ENCODE results near the gene AHCYL1.

Gene AHCYL1

DNA sequence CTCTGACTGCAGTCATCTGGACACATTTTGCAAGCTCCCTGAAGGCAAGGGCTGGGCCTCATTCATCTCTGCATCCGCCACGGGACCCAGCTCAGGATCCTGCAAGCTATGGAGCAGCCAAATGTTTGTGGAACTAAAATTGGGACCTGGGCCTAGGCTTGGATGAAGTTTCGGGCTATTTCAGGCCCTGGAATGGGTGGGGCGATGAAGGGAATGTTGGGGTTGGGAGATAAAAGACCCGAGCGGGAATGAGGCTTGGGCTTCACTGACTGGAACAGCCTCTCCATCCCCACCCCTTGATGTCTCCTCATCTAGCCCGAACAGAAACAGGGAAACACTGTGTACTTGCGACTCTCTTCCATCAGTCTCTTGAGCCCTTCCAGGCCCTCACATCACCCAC lies 7.3 kb upstream of the AHCYL1 start:
- DNase-seq, result no peak

DNA sequence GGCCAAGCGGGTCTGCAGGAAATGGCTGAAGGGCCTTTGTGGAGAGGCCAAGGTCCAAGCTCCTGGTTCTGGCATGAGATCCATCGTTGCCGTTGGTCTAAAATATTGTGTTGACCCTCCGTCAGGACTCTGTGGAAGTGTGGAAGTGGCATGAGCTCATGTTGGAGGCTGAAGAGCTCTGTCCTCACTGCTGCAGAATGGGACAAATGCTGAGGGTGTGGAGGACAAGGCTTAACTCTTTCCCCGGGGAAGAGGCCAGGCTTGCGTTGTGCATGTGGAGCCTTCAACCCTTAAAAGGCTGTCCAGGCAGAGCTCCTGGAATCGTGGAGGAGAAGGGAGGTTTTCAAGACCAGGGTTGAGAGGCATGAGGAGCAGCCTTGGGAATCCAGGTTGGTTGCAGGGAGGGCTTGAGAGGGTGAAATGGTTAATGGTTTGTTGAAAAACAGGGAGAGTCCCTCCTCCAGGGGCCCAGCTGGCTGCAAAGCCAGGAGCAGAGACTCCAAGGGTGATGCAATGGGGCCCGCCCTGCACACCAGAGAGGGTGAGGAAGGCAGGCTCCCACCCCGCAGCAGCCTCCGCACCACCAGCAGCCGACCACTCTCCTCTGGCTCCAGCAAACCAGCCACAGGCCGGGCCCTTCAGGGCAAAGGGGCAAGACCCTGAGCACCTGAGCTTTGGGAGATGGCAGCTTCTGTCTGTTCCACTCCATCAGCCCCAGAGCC lies 6.7 kb upstream of the AHCYL1 start:
- DNase-seq, result no peak

DNA sequence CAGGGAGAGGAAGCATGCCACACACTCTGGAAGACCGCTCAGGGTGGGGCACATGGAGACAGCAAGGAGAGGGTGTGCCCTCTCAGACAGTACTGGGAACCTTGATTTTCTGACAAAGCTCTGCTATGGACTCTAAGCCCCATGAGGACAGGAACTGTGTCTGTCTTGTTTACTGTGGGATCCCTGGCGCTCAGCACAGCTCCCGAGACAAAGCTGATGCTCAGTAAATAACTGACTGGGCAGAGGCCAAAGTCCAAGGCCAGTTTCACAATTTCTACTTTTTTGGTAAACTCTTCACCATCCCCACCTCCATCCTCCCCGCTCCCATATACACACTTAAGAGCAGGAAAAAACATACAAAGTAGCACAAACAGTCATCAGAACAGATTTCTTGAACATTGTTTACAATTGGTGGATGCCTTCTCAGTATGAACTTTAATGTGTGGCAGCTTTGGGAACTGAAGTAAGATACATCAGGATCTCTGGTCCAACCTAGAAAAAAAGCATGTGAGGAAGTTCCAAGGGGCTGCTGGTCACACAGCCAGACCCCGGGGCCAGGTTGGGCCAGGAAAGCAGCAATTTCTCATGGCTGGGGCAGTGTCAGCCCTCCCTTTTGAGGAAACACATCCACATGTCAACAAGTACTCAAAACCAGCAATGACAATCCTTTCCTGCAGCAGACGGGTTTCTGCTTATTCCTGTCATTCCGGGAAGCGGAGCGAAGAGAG lies 5.6 kb upstream of the AHCYL1 start:
- DNase-seq, result no peak

DNA sequence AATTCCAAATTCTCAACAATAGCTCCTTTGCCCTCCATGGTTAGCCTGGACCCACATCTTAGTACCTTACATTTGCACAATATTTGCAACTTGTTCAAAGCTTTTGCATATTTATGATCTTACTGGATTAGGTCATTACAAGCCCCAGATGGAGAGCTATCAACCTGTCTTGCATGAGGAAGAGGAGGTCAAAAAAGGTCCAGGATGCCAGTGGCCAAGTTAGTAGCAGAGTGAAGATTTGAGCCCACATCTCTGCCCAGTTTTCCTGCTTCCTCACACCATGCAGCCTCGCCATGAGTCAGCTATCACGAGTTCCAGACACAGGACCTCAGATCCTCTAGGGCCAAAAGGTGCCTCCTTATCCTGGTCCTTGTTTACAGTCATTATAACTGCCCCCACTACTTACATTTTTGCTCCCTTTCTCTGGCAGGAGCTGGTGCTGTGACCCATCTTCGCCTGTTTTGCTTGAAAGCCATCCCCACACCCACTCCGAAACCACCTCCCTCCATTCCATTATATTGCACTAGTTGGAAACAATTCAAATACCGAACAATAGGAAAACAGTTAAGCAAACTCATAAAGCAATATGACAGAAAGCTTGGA lies 5.0 kb upstream of the AHCYL1 start:
- DNase-seq, result no peak

DNA sequence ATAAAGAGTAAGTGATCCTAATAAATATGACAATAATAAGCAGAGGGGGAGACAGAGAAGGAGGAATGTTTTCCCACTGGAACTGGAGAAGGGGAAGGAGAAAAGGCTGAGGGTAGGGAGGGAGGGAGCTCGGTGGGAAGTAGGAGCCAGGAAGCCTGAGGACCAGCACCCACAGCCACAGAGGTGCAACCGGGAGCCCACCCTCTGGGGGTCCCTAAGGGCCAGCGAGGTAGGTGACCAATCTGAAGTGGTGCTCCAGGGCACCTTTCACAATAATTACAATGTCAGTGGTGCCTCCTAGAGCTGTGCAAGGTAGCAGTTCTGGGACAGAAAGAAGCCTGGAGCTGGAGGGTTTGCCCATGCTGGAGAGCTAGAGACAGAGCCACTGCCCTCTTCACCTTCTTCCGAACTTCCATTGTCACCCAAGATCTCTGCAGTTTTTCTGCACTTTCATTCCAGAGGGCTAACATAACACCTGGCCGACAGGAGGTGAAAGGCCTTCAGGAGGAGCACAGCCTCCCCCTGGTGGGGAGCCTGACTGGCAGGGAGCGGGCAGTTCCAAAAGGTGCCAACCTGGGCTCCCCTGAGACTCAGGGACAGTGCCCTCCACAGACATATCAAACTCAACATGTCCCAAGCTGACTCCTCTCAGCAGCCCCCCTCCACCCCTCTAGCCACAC lies 4.1 kb upstream of the AHCYL1 start:
- DNase-seq, result peak; percentile 63

DNA sequence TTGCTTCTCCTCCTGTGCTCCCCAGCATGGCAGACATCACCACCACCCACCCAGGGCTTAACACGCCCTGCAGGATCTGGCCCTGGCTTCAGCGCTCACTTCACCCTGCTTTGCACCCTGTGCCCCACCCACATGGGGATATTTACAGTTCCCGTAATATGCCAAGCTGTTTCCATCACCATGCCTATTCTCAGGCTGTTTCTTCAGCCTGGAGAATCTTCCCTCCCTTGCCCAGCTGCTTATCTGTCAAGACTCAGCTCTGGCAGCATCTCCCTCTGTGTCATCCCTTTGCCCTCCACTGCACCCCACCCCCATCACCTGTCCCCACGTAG lies 3.6 kb upstream of the AHCYL1 start:
- no peak for DNase-seq

DNA sequence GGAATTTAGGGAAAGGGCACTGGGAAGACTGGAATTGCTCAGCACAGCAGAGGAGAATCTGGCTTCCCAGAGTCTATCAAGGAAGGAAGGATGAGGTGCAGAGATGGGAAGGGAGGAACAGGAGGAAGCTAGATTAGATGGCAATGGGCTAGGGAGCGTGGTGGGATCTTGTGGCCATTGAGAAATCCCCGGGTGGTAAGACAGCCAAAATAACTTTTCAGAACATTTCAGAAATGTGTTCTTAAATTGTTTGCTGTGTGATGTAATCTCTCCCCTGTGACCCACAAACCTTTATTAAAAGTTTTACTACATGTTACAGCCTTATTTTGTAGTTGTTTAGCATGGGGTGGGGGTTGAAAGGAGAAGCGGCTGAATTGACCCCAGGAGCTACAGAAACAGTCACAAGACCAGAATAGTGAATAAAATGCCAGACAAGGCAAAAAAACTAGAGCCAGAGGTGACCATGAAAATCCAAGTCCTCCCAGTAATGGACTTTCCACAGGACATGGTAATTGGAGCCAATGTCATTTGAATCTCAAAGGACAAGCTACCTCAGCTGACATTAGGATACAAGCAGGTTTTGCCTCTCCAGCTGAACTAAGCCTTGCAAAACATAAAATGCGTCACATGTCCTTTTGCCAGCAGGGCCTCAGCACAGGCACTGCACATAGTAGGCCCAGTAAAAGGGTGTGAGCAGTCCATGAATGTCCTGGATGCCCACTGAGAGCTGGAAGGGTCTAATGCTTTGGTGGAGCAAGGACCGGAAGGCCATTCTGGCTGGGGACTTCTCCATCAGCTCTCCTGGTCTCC lies 980 bp upstream of the AHCYL1 start:
- DNase-seq, result no peak

DNA sequence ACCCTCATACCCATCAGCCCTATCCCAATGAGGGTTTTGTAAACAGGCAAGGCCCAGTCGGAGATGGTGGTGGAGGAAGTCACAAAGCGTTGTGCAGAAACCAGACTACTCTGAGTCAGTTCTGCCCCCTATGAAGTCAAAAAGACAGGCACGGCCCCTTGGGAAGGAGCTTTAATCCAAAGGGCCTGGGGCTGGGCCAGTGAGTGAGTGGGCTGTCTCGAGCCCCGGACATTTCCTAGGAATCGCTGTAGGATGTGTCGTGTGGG lies 442 bp upstream of the AHCYL1 start:
- peak; percentile 7 for DNase-seq

DNA sequence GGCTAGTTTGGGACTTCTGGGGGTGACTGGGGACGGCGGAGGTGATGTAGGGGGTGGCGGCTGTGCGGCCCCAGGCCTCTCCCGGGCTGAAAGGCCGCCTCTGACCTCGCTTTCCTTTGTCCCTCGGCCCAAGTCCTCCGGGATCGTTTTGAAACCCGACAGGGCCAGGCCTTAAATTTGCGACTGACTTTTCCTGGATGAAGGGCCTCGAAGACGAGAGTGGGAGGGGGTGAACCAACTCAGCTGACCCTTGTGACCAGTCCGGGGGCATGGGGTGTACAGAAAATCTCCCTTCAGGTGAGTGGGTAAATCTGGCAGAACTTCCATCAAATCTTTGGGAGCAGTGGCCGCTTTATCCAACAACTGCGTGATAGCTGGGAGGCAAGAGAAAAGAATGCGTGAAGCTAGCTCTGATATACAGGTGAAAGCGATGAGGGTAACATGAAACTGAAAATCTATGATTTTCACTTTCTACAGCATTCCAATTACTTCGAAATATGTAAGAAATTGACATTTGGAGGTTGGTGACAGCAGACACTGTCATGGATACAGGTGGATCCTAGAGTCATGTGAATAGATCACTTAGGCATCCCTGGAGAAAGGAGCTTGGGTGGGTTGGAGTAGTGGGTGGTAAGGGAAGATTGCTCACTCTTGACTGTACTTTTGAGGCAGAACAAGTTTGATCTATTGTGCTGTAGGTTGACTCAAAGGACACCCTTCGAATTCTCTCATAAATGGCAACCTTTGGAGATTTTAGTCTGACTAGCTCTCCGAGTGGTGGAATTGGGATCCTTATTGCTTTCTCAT lies 885 bp downstream of the AHCYL1 start:
- no peak for DNase-seq

DNA sequence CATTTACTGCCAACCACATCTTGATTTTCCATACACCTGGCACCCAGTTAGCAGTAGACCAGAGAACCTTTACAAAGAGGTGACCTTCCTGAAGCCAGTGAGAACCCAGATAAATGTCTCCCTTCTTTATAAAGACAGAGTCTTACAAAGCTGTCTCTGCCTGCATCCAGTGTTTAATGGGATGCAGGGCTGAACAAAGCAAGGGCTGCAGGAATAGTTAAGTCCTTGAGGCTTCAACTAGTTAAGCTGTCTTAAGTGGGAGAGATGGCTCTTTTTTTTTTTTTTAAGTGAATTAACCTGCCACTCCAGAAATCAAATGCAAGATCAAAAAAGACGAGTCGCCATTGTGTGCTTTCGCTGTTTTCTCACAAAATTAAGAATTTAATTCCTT lies 1.5 kb downstream of the AHCYL1 start:
- DNase-seq, result no peak

DNA sequence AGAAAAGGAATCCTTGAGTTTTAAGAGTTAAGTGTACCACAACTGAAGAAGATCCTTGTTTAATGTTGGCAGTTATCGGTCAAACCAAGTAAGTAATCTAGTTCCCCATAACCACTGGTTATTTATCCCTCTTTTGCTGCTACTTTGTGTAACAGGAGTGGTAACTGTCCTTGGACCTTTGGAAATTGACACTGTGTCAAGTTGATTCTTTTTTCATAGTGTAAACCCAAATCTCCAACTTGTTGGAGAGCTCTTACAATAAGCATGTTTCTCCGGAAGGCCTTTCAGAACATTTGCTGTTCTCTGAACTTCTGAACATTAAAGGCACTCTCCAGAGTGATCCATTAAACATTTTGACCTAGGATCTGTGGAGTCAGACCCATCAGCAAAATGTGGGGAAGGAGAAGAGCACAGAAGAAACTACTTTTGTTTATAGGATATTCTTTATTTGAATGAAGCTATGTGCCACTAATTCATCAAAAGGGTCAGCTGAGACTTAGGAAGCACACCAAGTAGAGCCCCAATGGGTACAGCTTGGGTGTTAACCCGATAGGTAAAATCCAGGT lies 3.9 kb downstream of the AHCYL1 start:
- no peak for DNase-seq

DNA sequence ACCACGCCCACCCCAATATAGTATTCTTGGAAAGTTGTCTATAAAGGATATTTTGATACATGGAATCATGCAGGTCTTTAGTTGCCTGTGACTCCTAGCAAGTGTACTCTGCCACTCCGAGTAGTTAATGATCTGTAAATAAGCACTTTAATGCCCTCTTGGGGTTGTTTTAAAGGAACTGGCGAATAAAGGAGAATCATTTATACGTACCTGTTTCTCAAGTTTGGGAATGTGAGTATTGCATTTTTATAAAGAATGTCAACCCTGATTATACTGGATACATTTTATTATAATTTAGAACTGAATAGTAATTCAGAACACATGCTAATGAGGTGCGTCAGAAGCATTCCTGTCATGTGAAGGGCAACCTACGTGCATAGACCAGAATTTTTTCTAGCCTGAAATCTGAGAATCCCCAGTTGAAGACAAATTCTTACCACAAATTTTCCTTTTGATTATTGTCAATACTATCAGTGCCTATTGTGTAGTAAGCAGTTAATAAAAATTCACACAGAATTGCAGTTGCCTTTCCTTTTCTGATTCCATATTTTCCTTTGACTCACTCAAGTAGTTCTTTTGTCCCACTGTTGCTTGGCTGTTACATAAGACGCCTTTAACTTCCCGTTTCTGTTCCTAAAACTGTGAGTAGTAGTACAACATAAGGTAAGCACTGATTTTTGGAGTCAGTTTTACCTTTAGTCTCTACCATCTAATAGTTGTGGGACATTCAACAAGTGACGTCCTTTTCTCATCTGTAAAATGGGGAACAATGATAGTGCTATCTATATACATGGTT lies 5.1 kb downstream of the AHCYL1 start:
- no peak for DNase-seq

DNA sequence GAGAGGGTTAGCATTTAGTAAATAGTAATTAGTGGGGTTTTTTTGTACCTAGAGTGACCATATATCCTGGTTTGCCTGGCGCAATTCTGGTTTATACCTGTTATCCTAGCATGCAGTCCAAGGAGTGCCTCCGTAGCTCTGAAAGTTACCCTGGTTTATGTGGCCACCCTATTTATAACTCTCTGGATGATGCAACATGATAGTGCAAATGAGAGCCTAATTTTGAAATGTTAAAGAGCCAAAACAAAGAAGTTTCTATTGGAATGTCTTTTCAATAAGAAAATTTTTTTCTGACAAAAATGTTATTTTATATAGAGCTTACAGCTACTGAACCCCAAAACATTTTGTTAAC lies 5.7 kb downstream of the AHCYL1 start:
- no peak for DNase-seq

DNA sequence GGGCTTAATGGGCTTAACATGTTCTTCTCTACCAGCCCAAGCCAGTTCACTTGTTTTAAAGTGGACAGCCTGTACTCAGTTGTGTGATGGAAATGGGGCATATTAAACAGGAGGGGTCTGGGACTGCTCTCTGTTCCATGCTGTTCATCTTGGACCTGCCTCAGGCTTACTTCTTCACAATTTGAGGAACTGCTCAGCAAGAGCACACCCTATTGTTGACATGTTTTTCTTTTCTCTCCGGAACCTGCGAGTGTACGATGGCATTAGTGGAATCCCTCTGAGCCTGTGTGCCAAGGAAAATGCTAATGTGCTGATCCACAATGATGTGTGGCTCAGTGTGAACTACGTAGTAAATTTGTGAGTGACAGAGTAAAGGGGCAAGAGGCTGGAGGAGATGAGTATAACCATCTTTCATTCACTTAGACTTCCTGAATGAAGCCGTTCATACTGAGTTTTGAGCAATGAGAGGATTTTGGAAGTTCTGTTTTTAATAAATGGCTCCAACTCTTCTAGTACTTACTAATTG lies 6.9 kb downstream of the AHCYL1 start:
- no peak for DNase-seq

DNA sequence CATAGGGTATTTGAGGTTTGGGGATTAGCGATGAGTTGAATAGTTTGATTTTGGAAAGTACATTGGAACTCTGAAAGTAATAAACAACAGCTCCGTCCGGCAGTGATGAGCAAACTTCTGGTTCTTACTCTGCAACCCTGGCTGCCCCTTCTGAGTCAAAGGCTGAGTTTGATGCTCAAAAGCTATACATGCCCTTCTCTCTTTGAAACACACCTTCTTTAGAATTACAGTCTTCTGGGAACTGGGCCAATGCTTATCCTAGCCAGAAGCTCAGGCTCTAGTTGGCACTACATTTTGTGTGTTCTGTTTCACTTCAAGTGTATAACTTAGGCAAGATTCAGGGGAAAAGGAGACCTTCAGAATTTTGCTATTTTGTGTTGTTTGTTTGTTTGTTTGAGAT lies 9.3 kb downstream of the AHCYL1 start:
- DNase-seq, result no peak

DNA sequence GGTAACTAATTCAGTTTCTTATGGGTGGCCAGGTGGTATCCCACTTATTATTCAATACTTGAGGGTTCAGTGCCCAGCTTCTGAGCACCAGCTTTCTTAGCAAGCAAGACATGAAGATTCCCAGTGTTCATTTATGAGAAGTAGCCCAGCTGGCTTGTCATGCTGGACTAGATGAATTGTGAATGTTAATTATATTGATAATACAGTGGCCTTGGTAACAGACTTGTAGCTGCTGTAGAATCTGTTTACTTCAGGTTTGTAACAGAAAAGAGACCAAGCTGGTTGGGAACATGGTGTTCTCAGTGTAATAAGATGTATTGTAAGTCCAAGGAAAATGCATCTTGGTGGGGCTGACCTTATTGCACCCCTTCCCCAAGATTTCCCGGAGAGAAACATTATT lies 10.1 kb downstream of the AHCYL1 start:
- no peak for DNase-seq

DNA sequence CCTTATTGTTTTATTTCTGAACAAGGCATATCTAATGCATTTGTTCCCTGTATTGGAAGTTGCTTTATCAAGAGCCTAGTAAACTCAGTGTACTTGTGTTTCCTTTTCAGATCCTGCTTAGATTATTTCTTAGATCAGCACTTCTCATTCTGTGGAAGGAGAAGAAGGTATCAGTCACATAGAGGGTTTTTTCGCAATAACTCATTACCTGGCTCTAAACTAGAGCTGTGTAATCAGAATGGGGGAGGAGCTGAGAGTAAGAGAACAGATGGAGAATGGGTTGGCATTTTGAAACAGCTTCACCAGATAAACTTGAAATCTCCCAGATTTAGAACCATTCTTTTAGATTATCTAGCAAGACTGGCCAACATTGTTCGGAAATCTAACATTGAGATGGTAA lies 11.0 kb downstream of the AHCYL1 start:
- DNase-seq, result no peak

DNA sequence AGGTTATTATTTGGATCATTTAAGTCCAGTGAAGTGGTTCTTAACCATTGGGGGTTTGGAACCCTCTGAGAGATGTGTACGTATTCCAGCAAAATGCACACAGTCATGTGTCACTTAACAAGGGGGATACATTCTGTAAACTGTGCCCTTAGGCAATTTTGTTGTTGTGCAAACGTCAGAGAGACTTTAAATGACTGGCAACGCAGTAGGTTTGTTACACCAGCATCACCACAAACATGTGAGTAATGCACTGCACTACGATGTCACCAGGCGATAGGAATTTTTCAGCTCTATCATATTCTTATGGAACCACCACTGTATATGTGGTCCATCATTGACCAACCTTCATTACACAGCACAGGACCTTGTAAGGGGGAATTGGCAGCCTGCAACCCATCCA lies 11.9 kb downstream of the AHCYL1 start:
- no peak for DNase-seq

DNA sequence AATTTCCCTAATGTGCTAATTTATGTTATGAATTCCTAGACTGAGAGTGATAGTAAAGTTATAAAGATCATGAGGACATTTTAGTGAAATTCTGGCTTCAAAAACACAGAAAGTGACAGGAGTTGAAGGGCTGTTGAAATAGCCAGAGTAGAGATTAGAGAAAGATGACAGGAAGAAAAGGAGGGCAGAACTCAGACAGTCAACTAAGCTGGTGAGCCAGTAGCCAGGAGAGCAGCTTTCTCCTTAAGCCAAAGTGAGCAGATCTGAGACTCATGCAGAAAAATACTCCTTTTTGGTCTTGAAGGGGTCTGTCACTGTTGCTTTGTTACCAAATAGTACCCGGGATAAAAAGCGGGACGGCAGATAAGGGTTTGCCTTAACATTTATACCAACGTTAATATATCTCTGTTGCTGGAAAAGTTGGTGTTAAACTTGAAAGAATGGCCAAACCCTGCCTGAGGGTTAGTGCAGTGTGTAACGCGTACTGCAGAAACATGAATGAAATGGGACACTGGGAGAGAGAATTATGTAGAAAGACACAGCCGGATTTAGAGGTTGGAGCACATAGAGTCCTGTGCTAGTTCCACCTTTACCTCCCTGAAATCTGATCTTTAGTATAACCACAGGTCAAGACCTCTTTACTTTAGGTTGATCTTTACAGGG lies 12.8 kb downstream of the AHCYL1 start:
- DNase-seq, result no peak

DNA sequence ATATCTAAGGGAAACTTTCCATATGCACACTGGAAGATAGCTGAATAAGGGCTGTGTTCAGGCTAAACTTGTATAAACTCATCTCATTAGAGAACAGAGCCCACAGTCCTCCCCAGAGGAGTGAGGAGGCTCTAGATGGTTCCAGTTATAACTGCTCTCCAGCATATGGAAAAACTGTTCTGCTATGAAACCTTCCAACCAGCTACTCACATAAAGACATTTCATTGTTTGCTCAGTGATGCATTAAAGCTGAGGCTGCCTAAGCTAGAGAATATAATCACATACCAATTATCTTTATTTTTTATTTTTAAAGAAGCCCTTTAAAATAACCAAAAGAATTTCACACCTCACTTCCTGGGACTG lies 13.3 kb downstream of the AHCYL1 start:
- no peak for DNase-seq

DNA sequence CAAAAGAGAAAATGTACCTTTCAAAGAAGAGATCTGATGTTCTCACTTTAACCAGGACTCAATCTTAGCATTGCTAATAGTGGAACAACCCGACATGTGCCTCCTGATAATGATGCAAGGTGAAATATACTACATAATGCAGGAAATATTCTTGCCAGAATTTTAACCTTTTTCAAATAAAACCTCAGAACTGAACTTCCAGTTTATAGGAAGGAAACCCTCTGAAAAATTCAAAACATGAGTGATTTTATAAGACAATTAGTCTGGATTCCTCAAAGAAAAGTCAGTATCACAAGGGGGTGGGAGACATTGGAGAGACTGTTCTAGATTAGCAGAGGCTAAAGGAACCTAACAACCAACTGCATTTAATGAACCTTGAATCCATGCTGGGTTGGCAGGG lies 18.1 kb downstream of the AHCYL1 start:
- no peak for DNase-seq

Measured in RPMI8226 (cell line).